Stimulated activated CD4-positive, alpha-beta T cell treated with anti-CD3 and anti-CD28 coated beads, Interleukin-15, amount 100 ng/mL, for 48 hours (primary cell): ENCODE measurements around the gene PPARA.
A peak's percentile ranks its signal among the peaks of the same experiment; 100 is the strongest.

Source experiments
- DNase-seq, 2 donors: peaks; one replicate each; pipeline ENCODE4 v3.0.0-alpha.2; 2020; ENCODE audit warnings: low read depth in 2 of 2

The PPARA gene

DNA sequence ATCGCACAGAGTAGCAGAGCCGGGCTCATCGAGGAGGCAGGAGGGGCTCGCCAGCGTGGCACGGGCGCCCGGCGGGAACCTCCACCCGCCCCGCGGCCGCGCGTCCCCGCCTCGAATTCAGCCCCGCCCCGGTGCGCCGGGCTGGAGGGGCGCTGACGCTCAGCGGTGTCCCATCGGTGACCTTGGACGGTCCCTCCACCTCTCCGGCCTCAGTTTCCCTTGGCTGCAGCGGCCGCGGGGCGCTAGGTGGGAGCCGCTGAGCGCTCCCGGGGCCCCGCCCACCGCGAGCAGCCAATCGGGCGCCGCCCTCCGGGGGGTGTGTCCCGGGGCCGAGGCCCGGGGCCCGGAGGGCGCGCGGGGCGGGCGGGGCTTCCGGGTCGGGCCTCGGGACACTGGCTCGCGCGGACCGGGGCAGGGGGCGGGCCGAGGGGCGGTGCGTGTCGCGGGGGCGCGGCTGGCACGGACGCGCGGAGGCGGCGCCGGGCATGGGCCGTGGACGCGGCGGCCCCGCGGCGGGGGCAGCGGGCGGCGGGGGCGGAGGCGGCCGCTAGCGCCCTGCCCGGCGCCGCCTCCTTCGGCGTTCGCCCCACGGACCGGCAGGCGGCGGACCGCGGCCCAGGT, at the start of gene PPARA:
Gene PPARA (plus strand): TSS at position 493 of the 621 bp plus-strand sequence. CDS start 47,858 bp downstream, outside the sequence.
- peak; percentile 53 to 83 for DNase-seq

DNA sequence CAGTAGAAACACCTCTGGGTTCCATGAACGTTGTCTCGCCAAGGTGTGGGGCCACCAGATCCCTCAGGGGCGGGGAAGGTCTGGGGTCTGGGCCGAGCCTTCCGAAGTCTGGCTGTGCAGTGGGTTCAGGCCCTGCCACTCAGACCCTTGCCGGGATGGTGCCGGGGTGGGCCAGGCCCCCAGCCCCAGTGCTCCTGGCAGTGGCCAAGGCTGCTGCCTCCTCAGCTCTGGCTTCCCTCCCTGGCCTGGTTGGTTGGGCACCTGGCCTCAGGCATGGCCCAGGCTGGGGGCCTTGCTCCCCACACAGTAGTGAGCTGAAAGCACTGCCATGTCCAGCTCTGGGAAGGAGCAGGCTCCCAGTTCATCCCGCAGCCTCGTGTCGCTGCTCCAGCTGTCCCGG, 48.2 kb upstream of the PPARA start:
- no peak for DNase-seq

DNA sequence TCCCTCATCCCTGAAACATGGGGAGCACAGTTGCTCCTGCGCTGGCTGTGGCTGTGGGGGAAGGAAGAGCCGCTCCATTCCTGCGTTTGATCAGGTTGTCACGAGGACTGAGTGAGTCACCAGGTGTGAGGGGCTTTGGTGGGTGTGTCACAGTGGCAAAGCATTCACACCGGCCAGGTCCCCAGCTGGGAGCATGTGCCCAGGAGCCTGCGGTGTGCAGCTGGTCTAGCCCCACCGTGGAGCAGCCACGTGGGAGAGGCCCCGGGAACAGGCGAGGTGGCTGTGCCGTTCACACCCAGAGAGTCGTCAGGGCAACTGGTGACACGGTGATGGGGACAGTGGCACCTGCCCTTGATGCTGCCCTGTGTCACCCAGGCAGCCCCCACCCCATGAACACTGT, 47.6 kb upstream of the PPARA start:
- no peak for DNase-seq

DNA sequence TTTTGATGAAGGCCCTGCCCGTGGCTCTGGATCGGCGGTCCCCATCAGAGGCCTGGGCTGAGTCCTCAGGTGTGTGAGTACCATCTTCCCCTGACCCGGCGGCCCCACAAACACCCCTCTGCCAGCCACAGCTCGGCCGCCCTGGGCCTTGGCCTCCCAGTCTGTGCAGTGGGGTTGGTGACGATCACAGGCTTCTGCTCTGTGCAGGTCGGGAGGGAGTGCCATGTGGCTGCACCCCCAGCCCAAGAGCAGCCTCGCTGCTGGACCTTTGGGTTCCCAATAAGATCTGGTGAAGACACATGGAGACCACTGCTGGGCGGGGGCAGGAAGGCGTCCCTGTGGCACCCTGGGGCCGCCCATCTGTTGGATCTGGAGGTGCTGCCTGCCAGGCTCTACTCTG, 47.1 kb upstream of the PPARA start:
- no peak for DNase-seq

DNA sequence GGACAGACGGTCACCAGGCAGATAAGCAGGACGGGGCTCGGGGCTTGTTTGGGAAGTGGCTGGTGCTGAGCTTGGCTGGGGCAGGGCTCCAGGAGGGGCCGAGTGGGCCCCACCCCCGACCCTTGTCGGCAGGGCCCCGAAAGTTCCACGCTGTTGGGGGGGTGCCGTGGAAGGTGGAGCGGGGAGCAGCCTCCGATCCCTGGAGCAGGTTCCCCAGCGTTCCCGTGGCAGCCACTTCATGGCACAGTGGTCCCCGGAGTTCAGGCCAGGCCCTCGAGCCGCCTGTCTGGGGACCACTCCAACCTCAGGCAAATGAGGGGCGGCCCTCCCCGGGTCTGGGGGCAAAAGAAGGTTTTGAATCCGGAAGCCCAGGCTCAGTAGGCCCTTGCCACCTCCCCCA, 46.7 kb upstream of the PPARA start:
- DNase-seq: no peak

DNA sequence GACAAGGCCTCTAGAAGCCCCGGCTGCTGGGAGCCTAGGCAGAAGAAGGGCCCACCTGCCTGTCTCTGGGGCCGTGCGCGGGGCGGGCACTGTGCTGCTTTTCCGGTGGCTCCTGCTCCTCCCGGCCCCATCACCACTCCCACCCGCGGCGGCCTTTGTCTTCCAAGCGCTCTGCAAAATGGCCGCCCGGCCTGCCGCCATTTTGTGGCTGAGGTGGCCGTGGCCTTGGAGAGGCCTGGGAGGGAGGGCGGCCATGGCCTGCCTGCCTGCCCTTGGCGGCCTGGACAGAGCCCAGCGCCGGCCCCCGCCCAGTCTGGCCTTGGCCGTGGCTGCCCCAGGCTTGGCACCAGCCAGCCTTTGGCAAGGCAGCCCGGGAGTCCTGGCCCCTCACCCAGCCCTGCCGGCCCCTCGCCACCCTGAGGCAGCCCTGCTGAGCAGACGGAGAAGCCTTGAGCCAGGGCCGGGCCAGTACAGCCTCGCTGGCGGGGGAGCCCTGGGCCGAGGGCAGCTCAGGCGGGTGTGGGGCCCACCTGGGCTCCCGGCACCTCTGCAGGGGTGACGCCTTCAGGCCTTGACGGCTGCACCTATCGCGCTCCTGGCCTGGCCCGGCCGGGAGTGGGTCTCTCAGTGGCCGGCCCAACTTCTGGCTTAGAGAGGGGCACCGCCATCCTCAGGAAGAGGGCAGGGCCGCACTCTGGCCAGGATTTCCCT, 46.0 kb upstream of the PPARA start:
- no peak for DNase-seq

DNA sequence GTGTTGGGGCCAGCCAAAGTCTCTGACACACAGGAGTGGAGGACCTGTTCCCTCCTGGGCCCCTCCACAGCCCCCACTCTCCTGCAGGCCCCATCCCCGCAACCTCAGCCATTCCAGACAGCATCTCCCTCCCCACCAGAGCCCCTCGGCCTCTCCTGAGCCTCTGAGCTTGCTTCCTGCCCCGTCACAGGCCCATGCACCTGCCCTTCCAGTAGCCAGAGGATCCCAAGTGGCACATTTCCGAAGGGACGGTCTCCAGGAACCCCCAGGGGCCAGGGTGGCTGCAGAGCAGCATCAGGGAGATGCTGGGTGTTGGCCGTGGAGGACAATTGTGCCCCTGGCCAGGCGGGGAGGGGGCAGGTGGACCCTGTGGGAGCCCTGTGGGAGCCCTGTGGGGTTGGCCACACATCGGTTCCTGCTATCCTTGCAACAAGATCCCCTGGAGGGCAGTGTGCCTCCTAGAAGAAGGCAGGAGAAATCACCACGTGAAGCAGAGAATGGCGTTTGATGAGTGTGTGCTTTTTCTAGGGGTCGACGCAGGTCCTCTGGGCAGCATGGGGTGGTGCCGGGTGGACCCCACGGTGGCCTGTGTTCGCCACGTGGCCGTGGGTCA, 45.3 kb upstream of the PPARA start:
- DNase-seq: no peak

DNA sequence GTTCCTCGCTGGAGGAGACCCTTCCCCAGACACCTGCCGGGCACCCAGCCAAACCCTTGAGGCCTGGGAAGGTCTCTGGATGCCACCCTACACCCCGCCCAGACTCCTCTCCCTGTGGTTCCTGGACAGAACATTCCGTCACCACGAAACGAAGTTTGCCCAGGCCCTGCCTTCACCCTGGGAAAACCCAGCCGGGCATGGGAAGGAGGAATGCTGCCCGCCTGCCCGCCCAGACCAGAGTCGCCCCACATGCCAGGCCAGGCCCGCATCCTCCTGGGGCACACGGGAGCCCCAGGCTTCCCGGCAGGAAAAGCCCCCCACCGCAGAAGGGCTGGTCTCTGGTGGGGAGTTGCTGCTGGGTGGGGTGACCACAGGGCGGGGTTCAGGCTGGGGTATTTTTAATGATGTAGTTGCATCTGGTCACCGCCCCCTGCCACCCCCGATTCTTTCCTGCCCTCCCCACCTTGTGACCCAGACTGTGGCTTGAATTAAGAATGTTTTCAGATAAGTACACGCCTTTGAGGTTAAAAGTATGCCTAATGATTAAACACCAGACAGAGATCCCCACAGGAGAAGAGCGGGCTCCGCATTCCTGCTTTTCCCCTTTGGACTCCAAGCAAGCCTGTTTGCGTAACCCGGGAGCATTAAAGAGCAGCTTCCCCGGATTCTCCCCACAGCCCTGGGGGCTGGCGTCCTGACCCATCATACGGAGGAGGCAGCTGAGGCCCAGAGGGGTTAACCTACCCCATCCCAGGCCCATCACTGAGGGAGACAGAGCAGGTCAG, 44.6 kb upstream of the PPARA start:
- no peak for DNase-seq

DNA sequence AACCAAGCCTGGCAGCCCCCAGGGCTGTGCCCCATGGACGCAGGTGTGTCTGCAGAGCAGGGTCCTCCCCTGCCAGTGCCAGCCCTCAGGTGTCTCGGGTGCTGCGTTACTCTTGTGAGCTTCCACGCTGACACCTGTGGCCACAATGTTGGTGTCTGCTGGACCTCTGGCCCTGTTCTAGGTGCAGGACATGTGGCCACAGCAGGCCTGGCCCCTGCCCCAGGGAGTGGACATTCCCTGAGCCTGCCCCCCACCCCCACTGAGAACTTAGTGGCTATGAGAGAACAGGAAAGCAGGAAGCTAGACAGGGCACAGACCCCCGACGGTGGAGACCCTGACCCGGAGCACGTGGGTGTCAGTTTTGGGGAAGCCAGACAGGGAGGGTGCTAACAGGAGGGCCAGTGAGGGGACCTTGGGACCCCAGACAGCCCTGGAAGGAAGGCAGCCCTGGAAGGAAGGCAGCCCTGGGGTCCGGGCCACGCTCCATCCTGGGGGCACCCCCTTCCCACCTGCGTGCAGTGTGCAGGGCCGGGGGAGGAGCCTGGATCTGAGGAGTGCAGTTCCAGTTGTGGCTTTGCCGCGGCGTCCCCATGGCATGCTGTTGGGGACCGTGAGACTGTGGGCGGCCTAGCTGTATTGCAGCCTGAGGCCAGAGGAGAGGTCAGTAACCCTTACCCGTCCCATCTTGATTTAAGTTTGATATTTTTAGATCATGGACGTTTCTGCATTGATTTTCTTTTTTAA, 43.9 kb upstream of the PPARA start:
- no peak for DNase-seq

DNA sequence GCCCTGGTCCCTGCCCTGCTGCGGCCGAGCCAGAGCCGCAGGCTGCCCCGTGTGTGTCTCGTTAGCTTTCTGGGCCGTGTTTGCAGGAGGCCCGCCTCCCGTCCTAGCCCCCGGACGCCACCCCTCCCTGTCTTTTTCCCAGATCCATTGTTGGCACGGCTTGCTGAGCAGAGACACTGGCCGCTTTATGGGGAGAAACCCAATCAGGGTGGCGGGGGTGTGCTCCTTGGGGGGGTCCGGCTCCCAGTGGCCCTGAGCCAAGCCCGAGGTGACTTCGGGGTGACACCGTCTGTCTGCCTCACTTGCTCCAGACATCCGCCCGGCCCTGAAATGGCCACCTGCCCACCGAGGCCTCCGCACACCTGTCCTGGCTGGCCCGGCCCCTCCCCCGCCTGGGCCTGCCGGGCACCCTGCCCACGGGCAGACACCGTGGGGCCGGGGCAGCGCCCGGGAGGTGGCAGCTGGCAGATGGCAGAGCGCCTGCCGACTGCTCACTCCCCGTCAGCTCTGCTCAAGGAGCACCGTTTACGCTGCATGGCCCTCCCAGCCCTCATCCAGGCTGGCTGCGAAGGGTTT, 43.1 kb upstream of the PPARA start:
- no peak for DNase-seq

DNA sequence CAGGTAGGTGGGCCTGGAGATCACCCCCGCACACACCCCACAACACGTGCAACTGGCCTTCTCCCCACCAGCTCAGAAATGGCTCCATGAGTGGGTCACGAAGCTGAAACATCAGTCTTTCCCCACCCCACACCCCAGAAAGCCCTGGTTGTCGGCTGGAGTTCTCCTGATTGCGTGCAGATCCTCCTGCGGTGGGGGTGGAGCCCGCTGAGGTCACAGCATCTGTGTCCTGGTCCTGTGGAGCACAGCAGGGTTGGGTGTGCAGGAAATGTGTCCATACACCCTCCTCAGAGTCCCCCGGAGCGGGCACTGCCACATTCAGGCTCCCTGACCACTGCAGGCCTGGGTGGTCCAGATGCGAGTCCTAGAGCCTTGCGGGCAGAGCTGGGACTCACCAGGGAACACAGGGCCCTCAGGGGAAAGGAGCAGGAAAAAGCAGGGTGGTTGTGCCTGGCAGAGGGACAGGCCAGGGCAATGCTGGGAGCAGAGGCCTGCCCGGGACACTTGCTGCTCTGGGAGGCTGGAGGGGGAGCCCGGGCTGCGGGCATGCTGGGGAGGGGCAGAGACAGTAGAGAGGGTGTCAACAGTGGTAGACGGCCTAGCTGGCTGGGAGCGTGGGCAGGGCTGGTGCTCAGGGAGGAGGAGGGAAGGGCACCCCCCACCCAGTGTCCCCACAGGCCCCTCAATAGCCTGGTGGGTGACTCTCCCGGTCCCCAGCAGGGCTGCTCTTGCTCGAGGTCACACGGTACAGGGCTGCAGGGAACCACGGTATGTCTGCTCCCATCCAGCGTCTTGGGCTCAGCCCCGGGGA, 42.4 kb upstream of the PPARA start:
- DNase-seq: no peak

DNA sequence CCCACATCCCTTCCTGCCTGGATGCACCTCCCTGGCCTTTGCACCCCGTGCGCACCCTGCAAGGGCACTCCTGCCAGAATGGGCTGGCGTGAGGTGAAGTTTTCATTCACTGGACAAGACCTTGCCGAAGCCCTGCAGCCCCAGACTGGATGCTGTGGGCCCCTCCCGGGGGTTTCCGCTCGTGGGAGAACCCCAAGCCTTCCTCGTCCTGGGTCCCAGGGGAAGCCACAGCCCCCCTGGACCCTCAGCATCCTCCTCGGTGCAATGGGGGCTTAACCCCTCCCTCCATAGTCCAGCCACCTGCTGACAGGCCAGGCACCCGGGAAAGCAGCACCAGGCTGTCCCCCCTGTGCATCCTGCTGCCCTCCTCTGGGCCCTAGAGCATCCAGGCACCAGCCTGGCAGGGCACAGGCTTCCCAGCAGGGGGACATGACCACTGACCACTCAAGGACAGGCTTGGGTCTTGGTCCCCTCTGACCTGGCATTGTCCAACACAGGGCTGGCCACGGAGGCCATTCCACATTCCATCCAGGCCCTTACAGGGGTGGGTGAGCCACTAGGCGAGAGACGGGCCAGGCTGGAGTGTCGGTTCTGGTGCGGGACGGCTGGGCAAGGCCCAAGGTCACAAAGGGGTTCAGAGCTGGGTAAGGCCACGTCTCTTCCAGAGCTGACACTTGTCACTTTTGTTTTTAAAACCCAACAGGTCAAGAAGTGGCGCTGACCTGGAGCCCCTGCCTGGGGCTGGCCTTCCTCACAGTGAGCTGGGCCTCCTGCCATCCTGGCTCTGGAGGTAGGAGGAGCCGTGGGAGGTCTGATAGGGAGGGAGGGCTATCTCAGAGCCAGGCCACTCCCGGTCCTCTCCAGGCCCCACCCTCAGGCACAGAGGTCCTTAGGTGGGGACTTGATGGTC, 41.5 kb upstream of the PPARA start:
- no peak for DNase-seq

DNA sequence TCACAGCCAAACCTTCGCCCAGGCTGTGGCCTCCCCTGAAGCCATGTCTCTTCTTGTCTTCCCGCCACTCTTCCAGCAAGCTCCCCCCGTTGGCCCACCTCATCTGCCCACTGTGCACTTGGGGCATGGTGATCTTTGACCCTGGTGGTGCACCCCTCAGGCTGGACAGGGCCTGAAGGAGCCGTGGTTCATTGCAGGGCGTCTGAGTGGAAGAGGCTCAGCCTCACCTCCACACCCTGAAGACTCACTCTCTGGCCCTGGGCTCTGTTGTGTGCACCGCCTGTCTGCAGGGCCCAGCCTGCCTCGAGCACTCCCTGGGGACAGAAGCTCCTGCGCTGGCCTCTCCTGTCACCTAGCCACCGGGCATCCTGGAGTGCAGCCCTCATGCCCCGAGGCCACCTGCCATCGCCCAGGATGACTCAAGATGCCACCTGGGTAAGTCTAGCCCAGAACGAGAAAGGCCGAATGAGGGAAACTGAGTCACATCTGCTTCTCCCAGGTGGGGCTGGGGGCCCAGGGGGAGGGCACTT, 40.8 kb upstream of the PPARA start:
- DNase-seq: no peak

DNA sequence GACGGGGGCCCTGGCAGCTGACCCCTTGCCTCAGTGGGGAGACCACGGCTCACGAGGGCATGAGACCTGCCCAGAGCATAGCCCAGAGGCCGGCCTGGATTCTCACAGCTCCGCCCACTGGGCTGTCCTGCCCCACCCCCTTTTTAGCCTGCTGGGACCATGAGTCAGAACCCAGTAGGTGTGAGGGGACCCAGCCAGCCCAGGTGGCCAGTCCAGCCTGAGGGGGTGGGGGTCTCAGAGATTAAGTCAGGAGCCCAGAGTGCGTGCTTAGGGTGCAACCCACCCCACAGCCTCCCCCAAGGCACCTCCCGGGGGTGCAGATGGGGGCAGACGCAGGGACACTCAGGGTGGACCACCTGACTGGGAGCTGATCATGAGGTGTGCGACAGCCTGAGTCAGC, 40.1 kb upstream of the PPARA start:
- no peak for DNase-seq

DNA sequence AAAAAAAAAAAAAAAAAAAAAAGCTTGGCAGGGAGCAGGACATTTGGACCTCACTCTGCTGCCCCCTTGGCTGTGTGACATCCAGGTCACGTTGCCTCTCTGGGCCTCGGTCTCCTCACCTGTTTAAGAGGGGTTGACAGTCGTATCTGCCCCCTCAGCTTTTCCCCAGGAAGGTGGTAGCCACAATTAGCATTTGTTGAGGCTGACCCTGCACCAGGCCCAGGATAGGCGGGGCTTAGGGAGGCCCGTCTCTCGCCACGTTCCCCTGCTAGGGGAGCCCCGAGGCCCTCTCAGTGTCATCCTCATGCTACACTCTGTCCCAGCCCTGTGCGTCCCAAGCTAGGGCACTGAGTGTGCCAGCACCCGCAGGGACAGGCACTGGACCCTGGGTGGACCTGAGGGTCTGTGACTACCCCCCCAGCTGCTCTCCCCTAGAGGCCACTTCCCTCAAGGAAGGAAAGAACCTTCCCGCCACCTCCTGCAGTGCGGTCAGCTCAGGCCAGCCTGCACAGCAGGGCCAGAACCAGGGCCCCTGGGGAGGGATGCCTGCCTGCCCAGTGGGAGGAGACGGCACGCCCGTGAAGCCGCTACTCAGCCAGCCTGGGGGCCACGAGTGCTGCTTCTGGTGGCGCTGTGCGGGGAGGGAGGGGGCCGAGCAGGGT, 38.5 kb upstream of the PPARA start:
- DNase-seq: no peak

DNA sequence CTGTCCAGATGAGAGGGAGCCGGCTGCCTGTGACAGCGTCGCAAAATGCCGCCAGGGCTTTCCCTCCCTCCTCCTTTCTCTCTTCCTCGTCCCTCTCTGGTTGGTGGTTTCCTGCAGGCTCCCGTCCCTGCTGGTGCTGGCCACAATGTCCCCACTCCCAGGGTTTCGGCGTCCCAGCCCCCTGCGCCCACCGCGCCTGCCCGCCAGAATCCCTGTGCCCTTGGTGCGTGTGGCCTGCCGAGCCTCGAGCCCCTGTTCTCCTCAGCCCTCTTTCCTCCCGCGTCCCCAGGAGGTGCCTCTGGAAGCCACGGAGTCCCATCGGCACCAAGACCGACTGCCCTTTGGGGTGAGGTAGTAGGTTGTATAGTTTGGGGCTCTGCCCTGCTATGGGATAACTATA, 37.9 kb upstream of the PPARA start:
- no peak for DNase-seq

DNA sequence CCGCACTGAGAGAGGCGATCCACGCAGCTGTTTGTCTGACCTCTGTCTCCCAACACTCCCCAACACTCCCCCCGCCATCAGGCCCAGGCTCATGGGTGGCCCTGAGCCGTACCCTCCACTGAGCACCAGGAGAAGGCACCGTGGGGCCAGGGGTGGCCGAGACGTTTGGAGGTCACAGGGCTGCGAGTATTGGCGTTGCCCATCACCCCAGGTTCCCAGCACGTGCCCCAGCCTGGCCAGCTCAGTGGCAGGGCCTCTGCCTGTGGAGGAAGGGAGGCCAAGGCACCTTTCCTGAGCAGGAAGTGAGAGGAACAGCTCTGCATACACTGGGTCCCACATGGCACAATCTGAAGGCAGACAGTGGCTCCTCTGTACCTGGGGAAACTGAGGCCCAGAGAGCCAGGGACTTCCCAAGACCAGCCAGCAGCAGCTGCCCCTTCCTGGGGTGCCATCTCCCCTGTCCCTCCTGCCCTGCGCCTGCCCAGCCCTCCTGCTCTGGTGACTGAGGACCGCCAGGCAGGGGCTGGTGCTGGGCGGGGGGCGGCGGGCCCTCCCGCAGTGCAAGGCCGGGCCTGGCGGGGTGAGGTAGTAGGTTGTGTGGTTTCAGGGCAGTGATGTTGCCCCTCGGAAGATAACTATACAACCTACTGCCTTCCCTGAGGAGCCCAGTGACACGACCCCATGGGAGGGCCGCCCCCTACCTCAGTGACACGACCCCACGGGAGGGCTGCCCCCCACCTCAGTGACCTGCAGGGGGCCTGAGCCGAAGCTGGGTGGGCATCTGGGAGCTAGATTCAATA, 37.0 kb upstream of the PPARA start:
- no peak for DNase-seq
